ENCODE results near the gene APEH.
"Not testable (repeated sequence)": the region's sequence is repeated elsewhere in the genome, so short reads cannot be mapped to it uniquely, and the experiment has no call there.

The APEH gene

DNA sequence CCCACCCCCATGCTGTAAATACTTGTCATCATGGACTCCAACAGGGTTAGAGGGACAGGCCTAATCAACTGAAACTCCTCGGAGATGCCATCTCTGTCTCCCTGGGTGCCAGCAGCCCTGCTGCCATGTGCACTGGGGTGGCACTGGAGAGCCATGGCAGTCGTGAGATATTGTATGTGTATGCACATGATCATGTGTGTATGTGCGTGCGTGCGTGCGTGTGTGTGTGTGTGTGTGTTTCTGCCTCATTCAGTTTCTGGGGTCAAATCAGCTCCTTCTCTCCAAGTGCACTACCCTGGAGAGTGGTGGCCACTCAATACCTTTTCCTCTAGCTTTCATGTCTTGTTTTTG, 3.2 kb upstream of the APEH start:
- DNase-seq, result no peak

GRCh38 chr3:49671291-49672288, 2.6 kb upstream of the APEH start:
- DNase-seq, result peak; percentile 62 to 80

DNA sequence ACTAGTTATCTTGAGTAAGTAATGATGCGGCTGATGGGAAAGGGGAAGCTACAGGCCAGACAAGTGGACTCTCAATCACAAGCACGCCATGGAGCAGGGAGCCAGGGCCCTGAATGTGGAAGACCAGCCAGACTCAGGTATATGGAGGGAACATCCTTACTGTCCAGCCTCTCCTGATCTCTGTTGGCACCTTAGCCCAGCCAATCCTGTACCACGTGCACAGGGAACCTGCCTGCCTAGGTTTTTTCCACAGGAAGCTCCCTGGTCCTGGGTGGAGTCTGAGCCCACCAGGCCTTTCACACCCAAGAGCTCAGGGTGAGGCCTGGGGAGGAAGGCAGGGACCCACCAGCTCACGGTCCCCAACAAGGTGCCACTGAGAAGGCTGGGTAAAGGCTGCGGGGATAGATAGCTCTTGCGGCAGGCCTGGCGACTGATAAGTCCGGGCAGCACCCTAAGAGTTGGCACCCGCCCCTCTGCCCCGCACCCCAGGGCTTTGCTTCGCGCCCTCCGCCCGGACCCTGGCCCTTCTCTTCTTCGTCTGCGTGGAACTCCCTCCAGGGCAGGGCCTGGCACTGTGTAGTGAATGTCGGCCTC, 933 bp upstream of the APEH start:
- peak in 1 of 2 donors; percentile 3 for DNase-seq

GRCh38 chr3:49674497-49674983, 389 bp downstream of the APEH start:
- no peak for DNase-seq

GRCh38 chr3:49675912-49676311, 1.8 kb downstream of the APEH start:
- DNase-seq, result no peak

DNA sequence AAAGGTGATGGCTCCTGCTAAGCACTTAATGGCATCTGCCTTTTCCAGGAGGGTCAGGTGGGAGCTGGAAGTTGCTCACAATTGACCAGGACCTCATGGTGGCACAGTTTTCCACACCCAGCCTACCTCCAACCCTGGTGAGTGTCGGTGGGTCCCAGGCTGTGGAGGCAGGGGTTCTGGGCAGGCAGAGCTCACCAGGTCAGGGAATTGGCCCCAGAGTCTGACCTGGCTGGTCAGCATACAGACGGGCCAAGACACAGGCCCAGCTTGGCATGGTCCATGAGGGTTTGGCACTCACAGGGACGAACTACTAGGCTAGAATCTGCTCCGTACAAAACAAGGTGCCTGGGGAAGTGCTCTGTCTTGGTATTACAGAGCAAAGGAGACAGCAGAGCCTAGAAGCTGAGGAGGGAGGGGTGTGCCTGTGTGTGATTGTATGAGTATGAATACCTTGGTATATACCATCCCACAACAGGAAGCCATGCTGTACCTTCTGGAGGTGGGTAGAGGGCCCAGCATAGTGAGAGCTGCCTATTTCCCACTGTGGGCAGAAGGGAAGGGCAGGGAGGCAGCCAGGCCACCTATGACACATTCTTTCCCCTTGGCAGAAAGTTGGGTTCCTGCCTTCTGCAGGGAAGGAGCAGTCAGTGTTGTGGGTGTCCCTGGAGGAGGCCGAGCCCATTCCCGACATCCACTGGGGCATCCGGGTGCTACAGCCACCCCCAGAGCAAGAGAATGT, 6.5 kb downstream of the APEH start:
- DNase-seq, result no peak

GRCh38 chr3:49681232-49681522, 7.0 kb downstream of the APEH start:
- DNase-seq, result no peak

- DNase-seq, result no peak
These were observed 7.4 kb downstream of the APEH start for GRCh38 chr3:49681543-49681942.

DNA sequence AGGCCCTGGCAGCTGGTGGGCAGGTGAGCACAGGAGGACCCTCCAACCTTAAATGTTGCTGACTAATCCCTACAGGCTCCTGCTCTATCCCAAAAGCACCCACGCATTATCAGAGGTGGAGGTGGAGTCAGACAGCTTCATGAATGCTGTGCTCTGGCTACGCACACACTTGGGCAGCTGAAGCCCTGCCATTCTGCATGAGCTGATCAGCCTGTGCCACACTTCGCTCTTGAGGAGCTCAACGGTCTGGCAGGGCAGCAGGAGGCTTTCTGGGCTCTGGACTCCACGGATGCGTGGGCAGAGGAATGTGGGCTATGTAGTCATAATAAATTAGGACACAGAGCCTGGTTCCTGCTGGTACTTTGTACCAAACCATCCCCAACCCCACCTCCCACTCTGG, 9.0 kb downstream of the APEH start:
- DNase-seq, result no peak

GRCh38 chr3:49684453-49684852, 10.3 kb downstream of the APEH start:
- DNase-seq, result not testable (repeated sequence)

- DNase-seq, result not testable (repeated sequence)
These were observed 11.0 kb downstream of the APEH start for GRCh38 chr3:49685103-49685502.

GRCh38 chr3:49685846-49686245, 11.7 kb downstream of the APEH start:
- not testable (repeated sequence) for DNase-seq

DNA sequence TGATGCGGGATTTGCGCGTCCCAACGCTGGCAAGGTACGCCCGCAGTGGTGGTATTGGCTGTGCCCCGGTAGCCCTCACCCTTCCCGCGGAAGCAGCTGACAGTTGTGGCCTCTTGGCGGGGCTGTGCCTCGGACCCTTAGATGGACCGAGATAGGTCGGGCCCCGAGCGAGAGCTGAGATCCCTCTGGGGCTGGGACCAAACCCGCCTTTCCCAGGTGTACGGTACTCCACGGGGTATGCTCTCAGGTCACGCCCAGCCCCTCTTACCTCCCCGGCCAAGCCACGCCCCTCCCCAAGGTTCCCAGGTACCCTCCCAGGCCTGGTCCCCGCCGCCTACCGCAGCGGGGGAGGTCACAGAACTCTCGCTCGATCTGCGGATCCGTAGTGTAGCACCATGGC, 12.2 kb downstream of the APEH start:
- DNase-seq, result peak; percentile 14 to 45

GRCh38 chr3:49686769-49687423, 12.7 kb downstream of the APEH start:
- DNase-seq, result peak; percentile 23 to 57

GRCh38 chr3:49687424-49687795, 13.3 kb downstream of the APEH start:
- DNase-seq, result not testable (repeated sequence)

DNA sequence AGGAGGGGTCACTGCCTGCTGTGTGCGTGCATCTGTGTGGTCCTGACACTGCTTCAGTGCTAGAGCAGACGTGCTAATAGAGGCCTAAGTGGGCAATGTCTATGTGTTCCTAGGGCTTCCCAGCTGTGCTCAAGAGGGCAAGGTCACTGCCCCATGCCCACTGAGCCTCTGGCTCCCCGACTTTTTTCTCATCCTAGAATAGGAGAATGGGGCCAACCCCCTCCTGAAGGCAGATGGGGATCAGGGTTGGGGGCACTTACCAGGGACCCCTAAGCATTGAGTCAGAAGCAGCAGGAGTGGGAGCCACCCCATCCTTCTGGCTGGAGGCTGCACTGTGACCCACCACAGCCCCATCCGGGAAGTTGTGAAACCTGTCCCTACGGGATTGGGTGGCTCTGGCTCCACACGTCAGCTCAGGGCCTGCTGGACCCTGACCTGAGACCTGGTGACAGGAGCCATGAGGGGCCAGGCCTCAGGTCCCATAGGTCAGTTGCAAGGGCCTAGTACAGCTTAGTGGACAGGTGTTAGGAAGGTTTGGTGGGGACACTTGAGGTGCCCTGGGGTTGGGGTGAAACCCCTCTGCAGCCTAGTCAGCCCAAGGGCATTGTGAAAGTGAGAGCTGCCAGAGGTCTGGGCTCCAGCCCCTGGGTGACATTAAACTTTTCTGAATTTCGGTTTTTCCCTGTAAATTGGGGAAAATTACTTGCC, 14.3 kb downstream of the APEH start:
- DNase-seq, result not testable (repeated sequence)

DNA sequence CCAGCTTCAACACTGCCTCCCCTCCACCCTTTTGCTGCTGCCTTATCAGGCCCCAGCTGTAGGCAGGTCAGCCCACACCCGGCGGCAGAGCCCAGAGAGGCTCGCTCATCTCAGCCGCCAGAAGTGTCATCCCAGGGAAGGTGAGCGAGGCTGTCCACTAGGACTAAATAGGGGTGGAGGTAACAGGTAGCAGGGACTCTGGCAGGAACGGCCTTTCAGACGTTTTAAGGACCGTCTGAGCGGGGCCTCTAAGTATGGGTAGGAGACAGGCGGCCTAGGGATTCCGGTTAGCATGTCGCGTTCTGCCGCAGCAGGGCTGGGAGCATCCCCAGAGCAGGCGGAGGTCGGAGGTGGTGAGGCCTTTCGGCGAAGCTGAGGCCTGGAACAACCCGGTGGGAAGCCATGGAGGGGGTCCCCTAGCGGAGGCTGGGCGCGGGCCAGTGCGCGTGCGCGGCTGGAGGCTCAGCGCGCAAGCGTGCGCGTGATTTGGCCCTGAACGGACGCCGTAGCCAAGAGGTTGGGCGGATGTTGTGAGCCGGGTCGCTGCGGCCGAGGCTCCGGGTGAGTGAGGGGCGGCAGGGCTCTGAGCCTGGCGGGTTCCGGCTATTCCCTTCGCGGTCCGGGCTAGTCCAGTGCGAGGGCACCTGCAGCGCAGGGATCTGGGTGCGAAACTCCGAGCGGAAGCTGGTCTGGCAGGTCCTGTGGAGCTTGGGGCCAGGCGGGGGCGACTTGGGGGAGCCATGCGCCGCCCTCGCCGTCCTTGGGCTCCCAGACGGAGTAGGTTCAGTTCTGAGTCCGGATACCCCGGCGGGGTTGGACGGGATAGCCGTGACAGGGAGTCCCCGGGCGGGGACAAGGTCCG, 15.1 kb downstream of the APEH start, which contains the start of the genes MST1 and RNF123:
MST1 (minus strand) TSS at position 429 of the 862 bp plus-strand sequence. CDS start 783 bp downstream, outside the sequence.
RNF123 (plus strand) TSS at position 512 of the 862 bp plus-strand sequence. CDS start 1,609 bp downstream, outside the sequence.
- DNase-seq, result peak; percentile 90 to 94

DNA sequence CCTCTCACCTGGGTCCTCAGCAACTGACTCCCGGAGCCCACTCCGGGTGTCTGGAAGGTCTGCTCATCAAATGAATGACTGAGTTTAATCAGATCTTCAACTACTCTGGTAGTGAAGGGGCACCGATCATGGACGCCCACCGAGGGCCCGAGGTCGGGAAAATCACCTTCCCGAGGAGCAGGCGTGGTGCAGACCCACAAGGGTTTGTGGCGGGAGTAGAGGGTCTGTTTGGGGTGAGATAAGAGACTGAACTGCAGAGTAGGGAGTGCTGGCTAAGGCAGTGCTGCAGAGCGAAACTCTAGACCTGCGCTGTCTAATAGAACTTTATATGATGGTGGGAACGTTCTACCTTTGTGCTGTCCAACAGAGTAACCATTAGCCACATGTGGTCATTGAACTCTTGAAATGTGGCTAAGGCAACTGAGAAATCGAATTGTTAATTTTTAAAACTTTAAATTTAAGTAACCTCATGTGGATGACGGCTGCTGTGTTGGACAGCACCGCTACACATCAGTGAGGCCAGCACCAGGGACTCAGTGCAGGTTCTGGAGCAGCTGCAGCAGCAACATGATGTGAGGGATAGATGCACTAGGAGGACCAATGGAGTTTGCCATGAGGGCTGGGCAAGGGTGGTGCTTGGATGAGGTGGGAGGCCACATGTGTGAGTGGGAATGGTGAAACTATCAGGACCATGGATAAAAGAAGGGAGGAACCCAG, 15.9 kb downstream of the APEH start:
- DNase-seq, result not testable (repeated sequence)

DNA sequence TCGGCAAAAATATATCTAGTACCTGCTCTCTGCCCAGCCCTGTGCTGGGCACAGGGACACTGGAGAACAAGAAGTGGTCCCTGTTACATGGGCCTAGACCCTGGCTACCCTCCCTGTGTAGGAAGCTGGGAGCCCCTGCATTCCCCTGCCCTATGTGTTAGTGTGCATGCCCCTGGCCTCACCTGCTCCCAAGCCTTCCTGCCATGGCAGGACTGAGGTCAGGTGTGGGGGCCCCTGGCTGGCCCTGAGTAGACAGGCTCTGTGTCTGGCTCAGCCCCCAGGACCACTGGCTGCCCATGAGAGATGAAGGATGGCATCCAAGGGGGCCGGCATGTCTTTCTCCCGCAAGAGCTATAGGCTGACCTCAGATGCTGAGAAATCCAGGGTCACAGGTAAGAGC, 16.7 kb downstream of the APEH start:
- DNase-seq, result not testable (repeated sequence)

GRCh38 chr3:49691481-49691880, 17.3 kb downstream of the APEH start:
- DNase-seq, result not testable (repeated sequence)

All from CD4-positive, alpha-beta T cell treated with Interferon alpha-2 for 1 hour (primary cell).